GM21786 (cell line): ENCODE data around the gene PTPN2.
A peak's percentile ranks its signal among the peaks of the same experiment; 100 is the strongest.

Experiments used
- ATAC-seq: cut with Tn5 transposase; IDR thresholded peaks from one replicate; pipeline ENCODE4 v1.9.1; 2021; ENCODE audit not compliant: unreplicated experiment

Gene PTPN2

GRCh38 chr18:12858991-12859390, 25.0 kb downstream of the PTPN2 start:
- no peak for ATAC-seq

- ATAC-seq: no peak
Observed at GRCh38 chr18:12857991-12858544, 26.0 kb downstream of the PTPN2 start.

- no peak for ATAC-seq
Observed at GRCh38 chr18:12857215-12857905, 26.7 kb downstream of the PTPN2 start.

- no peak for ATAC-seq
Observed at GRCh38 chr18:12855916-12856315, 28.1 kb downstream of the PTPN2 start.

- no peak for ATAC-seq
Observed at GRCh38 chr18:12852566-12853315, 31.3 kb downstream of the PTPN2 start.

- no peak for ATAC-seq
Observed at GRCh38 chr18:12851716-12852115, 32.3 kb downstream of the PTPN2 start.

- no peak for ATAC-seq
Observed at GRCh38 chr18:12849548-12849947, 34.5 kb downstream of the PTPN2 start.

- no peak for ATAC-seq
Observed at GRCh38 chr18:12848405-12848804, 35.6 kb downstream of the PTPN2 start.

GRCh38 chr18:12844391-12844790, 39.6 kb downstream of the PTPN2 start:
- no peak for ATAC-seq

GRCh38 chr18:12843420-12844350, 40.4 kb downstream of the PTPN2 start:
- ATAC-seq: no peak

- no peak for ATAC-seq
Observed at GRCh38 chr18:12842459-12843380, 41.3 kb downstream of the PTPN2 start.

- ATAC-seq: no peak
Observed at GRCh38 chr18:12841070-12841469, 43.0 kb downstream of the PTPN2 start.

GRCh38 chr18:12840382-12840781, 43.7 kb downstream of the PTPN2 start:
- ATAC-seq: no peak

- ATAC-seq: peak; percentile 60
Observed at GRCh38 chr18:12839526-12840196, 44.4 kb downstream of the PTPN2 start.

GRCh38 chr18:12839057-12839525, 44.9 kb downstream of the PTPN2 start:
- peak; percentile 60 for ATAC-seq

- ATAC-seq: no peak
Observed at GRCh38 chr18:12838178-12838634, 45.8 kb downstream of the PTPN2 start.

- no peak for ATAC-seq
Observed at GRCh38 chr18:12837747-12838146, 46.3 kb downstream of the PTPN2 start.

GRCh38 chr18:12836551-12836950, 47.5 kb downstream of the PTPN2 start:
- ATAC-seq: no peak
